ENCODE results near the gene CECR2.
"Not testable (repeated sequence)": the region's sequence is repeated elsewhere in the genome, so short reads cannot be mapped to it uniquely, and the experiment has no call there.

Gene CECR2

DNA sequence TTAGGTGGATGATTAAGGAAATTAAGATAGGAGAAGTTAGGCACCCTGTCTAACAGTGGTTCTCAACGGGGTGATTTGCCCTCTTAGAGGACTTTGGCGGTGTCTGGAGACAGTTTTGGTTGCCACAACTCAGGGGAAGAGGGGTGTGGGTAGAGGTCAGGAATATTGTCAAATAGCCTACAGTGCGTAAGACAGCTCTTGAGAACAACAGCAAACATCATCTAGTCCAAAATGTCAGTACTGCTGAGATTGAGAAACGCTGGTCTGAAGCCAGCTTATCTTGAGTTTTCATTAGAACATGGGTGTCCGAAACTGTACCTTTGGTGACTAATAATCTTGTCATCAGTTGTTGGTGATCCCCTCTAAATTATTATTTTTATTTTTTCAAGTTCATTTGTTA is 38.4 kb downstream of the CECR2 start:
- no peak for DNase-seq

DNA sequence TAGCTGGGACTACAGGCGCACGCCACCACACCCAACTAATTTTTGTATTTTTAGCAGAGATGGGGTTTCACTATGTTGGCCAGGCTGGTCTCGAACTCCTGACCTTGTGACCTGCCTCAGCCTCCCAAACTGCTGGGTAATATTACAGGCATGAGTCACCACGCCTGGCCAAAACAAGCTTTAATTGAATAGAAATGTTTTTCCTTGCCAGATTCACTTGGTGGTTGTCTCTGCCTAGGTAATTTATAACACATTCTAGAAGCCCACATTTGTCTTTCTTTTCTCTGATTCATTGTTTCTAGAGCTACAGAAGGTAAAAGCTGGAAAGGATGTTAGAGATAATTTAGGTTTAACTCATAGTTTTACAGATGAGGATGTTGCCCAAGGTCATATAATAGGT is 41.3 kb downstream of the CECR2 start:
- DNase-seq, result no peak

GRCh38 chr22:17411213-17411612 is 42.0 kb downstream of the CECR2 start:
- DNase-seq, result no peak

- no peak for DNase-seq
These were observed 43.0 kb downstream of the CECR2 start for GRCh38 chr22:17412232-17412631.

GRCh38 chr22:17418890-17419324 is 49.6 kb downstream of the CECR2 start:
- no peak for DNase-seq

GRCh38 chr22:17419348-17419747 is 50.1 kb downstream of the CECR2 start:
- DNase-seq, result no peak

- no peak for DNase-seq
These were observed 53.6 kb downstream of the CECR2 start for GRCh38 chr22:17422736-17423343.

DNA sequence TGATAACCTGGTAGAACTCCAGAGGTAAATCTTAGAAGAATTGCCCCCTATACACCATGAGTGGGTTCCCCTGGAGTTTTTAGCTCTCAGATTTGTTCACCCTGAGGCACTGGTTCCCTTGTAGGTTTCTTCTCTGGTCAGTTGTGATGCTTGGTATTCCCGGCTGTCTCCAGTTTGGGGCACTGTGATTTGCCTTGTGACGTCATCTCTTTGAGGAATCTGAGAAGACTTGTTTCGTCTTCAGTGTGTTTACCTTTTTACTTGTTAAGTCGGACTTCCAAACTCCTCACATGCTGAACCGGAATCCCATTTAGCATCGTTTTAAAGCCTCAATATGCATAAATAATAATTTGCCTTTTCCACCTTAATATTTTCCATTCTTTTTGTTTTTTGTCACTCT is 54.4 kb downstream of the CECR2 start:
- DNase-seq, result no peak

DNA sequence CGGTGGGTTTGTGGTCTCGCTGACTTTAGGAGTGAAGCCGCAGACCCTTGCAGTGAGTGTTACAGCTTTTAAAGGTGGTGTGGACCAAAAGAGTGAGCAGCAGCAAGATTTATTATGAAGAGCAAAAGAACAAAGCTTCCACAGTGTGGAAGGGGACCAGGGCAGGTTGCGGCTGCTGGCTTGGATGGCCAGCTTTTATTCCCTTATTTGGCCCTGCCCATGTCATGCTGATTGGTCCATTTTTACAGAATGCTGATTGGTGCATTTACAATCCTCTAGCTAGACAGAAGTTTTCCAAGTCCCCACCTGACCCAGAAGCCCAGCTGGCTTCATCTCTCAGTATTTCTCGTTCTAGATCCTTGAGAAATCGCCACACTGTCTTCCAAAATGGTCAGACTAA is 58.3 kb downstream of the CECR2 start:
- DNase-seq, result not testable (repeated sequence)

DNA sequence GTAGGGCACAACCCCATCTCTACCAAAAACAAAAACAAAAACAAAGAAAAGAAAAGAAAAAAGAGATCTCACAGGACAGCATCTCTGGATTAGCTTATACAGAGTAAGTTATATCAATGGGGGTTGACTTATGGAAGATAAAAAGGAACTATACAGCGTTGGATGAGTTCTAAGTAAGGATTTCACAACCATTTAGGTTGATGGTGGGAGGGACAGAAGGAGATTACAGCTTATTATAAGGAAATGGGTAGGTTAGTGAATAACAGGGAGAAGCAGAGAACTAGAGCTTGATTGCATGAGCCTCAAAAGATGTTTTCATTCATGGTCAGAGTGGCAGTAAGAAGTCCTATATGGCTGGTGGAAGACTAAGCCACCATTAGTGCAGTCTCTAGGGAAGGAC is 60.3 kb downstream of the CECR2 start:
- no peak for DNase-seq

- DNase-seq, result no peak
These were observed 61.2 kb downstream of the CECR2 start for GRCh38 chr22:17430412-17430811.

- no peak for DNase-seq
These were observed 61.9 kb downstream of the CECR2 start for GRCh38 chr22:17431179-17431578.

GRCh38 chr22:17434856-17435255 is 65.6 kb downstream of the CECR2 start:
- DNase-seq, result no peak

- no peak for DNase-seq
These were observed 66.1 kb downstream of the CECR2 start for GRCh38 chr22:17435375-17435774.

DNA sequence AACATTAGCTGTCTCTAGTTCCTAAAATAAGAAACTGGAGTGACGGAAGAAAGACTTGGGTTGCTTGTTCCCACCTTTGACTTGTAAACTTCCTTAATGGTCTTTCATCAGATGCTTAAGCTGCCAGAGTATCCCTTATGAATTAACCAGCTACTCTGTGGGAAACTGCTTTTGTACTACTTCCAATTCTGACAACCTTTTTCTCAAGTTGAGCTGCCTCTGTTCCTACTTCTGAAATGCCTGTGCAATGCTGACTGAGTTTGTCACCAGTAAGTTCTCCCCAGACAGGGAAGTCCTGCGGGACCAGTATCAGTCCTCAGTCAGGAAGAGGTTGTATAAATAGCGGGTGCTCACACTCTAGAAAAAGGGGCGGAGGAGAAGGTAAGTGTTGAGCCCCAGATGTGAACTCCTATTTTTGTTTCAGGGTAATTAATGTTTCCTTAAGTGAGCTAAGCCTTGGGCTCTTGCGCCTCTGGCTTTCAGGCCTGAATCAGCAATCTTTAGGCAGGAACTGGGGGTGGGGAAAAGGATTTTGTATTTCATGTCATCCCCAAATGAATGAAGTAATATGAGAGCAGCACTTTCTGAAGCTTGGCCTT is 67.2 kb downstream of the CECR2 start:
- DNase-seq, result no peak

DNA sequence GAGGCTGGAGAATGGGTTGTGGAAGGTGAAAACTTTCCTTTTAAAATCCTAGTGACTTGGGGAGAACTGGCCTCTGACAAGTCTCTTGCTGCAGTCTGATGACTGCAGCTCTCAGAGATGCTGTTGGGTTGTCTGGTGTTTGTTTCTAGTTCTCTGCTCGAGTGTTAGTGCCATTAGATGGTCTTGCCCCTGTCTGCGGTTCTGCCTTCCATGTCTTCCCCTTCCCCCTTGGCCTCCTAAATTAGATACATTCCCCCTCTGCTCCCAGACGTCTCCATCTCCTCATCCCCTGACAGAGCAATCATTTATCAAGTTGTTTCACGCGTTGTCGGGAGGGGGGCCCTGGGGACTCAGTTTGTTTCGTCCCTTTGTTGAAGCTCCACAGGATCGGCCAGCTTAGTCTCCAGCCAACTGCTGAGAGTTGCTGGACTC is 67.7 kb downstream of the CECR2 start:
- no peak for DNase-seq

DNA sequence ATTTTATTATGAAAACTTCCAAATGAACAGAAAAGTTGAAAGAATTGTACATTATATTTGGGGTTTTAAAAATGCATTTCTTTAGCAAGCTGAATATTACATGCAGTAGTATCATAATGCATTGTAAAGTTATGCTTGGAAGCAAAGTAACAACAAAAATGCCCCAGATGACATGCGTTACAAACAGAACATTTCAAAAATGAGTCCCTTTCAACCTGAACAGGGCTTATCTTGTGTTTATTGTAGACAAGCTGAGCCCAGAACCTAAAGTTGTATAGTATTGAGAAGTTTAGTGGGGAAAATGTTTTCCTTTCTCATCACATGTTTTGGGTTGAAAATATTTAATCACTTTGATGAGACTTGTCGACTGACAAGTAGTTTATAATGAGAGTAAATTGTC is 68.8 kb downstream of the CECR2 start:
- no peak for DNase-seq

GRCh38 chr22:17441326-17441725 is 72.1 kb downstream of the CECR2 start:
- DNase-seq, result no peak

- no peak for DNase-seq
These were observed 74.3 kb downstream of the CECR2 start for GRCh38 chr22:17443405-17444203.

DNA sequence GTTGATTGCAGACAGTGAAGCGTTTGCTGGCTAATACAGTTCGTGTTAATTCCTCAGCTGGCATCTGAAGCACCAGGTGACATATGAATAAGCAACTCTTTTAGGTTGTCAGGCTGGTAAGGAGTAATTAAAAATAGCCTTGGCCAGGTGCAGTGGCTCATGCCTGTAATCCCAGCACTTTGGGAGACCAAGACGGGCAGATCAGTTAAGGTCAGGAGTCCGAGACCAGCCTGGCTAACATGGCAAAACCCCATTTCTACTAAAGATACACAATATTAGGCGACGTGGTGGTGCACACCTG is 74.9 kb downstream of the CECR2 start:
- DNase-seq, result no peak

DNA sequence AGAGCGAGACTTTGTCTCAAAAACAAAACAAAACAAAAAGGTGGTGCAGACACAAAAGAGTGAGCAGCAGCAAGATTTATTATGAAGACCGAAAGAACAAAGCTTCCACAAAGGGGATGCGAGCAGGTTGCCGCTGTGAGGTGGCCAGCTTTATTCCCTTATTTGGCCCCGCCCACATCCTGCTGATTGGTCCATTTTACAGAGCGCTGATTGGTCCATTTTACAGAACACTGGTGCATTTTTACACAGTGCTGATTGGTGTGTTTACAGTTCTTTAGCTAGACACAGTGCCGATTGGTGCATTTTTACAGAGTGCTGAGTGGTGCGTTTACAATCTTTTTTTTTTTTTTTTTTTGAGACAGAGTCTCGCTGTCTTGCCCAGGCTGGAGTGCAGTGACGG is 77.4 kb downstream of the CECR2 start:
- DNase-seq, result no peak

DNA sequence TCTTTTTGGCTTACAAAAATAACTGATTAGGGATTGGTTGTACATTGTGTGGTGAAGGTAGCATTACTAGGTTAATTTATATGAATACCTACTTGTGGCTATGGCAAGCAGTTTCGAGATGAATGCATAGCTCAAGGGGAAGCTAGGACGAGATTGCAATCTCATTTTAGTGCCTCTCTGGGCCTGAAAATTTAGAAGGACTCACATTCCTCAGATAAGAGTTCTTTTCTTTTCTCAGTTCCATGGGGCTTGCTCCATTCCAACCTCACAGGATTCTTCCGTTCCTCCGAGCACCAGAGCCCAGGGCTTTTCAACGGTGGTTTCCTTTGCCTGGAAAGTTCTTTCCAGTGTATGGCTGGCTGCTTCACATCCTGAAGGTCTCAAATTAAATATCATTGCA is 82.1 kb downstream of the CECR2 start:
- DNase-seq, result no peak

DNA sequence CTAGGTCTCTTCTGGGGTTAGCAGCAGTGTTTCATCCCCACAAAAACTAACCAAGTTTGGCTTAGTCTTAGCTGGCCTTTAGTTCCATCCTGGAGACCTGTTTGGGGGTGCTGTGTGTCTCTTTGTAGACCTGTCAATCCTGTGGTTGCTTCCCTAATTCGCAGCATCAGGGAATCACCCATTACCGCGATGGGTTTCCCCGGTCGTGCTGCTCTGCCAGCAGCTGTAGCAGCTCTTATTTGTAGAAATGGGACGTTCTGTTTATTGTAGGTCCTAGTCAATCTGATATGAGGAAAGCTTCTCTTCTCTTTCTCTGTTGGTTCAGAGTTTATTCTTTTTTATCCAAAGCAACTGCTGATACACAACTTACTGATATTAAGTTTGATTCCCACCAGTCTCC is 91.6 kb downstream of the CECR2 start:
- no peak for DNase-seq

DNA sequence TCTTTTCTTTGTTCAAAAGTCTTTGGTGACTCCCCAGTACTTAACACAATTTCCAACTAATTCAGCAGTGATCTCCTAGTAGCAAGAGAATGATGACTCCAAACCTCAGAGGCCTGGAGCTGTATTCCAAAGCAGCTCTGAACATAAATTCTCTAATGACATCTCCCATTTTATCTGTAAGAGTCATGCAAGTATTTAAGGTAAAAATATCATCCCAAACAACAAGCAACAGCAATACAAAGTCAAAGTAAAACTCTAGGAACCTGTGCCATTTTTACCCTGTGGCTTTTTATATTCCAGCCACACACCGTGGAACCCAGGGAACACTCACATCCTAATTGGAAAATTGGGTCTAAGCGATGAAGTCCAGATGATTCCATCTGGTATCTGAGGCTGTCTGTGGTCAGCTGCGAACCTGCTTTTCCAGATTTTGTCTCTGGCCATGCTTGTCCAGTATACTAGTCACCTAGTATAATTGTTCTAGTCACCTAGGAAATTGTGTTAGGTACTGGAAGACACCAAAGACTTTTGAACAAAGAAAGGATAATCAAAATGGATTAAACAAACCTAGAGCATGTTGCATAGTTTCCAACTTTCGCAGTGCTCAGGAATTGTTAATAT is 101.7 kb downstream of the CECR2 start:
- DNase-seq, result no peak

Measured in T-helper 9 cell (primary cell).